AG09319 (cell line): ENCODE data around the gene CRY1.
A peak's percentile ranks its signal among the peaks of the same experiment; 100 is the strongest.

Experiments
- DNase-seq: peaks from one replicate; pipeline ENCODE4 v3.0.0-alpha.2; 2010; ENCODE audit warnings: low read depth; ENCODE audit errors: extremely low read depth
- TF ChIP-seq, protein P1 (sequence below): IDR thresholded peaks from 2 replicates; pipeline ENCODE4 v1.5.1; 2011; ENCODE audit warnings: low read depth, mild to moderate bottlenecking, inconsistent platforms, low read length, moderate library complexity

The CRY1 gene

DNA sequence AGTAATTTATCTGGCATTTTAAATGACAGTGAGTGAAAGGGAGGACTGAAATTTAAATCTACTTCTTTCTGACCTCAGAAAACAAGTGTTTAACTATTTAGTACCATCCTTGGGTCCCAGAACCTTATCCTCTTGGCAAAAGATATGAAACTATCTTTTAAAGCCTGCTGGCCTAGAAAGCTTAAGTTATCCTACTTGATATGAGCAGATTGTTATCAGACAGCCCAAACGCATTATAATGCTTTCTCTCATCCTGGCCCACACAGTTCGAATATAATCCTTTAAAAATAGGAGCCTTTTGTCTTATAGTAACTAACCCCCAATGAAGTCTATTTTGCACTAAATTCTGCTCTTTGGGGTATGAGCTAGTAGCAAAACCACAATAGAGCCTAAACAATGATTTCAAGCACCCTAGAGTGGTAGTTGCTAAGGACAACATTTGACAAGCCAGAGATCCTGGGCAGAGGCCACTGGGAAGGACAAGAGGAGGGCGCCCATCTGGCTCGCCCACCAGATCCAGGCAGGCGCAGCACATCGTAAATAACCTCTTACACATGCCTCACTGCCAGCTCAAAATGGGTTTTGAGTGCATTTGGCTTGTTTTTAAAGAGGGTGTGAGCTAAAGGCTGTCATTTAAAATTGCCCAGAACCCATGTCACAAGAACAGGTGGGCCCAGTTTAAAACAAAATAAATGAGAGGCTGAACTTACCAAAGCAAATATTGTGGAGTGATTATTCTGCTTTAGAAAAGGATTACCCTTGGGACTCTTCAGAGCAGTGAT, 37.7 kb upstream of the CRY1 start:
- no peak for DNase-seq
- TF ChIP-seq, protein P1, sequence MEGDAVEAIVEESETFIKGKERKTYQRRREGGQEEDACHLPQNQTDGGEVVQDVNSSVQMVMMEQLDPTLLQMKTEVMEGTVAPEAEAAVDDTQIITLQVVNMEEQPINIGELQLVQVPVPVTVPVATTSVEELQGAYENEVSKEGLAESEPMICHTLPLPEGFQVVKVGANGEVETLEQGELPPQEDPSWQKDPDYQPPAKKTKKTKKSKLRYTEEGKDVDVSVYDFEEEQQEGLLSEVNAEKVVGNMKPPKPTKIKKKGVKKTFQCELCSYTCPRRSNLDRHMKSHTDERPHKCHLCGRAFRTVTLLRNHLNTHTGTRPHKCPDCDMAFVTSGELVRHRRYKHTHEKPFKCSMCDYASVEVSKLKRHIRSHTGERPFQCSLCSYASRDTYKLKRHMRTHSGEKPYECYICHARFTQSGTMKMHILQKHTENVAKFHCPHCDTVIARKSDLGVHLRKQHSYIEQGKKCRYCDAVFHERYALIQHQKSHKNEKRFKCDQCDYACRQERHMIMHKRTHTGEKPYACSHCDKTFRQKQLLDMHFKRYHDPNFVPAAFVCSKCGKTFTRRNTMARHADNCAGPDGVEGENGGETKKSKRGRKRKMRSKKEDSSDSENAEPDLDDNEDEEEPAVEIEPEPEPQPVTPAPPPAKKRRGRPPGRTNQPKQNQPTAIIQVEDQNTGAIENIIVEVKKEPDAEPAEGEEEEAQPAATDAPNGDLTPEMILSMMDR = no peak

DNA sequence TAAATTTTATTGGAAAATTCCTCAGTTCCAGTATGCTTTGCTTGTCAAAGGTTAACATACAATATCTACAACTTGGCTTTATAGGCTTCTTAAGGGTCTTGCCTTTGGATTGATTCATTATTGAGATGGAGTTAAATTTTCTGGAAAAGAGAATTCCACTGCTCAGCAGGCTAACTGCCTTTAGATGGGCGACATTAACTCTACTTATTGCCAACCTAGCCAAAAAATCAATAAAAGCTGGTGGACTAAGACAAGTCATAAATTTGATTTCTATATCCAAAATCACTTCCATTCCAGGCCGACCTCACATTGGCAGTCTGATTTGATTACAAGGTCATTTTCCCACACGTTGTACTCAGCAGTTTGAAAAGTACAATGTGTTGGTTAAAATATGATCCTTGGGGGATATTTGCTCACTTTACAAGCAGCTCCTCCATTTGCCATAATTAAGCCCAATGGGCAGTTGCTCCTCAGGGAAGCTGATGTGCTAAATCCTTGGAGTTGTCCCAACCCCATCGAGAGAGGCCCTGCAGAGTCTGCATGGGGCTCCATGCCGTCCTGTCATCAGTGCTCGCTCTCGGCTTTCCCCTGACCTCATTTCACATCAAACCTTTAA, 36.1 kb upstream of the CRY1 start:
- DNase-seq = no peak
- TF ChIP-seq, protein P1 = no peak

DNA sequence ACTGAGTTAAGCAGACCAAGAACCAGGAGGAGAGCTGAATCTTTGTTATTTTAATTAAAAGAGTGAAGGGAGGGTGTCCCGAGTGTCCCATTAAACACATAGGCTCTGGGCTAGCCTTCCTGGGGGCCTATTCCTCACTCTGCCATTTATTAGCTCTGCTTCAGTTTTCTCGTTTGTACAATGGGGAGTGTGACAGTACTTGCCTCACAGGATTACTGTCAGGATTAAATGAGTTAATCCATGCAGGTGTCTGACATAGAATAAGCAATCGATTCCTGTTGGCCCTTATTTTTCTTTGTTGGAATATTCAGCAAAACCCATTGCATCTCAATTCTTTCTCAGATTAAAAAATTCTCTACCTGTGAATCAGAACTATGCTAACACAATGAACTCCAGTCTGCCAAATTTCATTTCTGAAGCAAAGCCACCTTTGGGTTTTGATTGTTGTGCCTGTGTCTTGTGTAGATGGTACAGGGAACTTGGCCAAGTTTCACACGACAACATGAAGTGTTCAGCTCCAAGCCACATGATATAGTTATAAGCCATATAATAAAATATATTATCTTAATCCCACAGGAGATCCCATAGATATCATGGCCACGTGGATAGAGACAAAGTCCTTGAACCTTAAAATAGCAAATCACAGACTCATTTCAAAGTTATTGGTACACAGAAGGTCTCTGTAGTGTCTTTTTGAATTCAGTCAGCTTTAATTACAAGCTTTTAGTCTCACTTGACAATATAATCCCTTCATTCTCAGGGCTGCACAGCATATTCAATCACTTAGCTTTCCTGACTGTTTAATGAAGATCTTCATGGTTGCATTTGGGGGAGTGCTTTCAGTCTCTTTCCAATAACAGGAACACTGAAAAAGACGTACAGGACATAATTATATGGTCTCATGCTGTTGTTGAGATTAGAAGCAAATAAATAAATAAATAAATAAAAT, 34.4 kb upstream of the CRY1 start:
- DNase-seq = no peak
- TF ChIP-seq, protein P1 = no peak

DNA sequence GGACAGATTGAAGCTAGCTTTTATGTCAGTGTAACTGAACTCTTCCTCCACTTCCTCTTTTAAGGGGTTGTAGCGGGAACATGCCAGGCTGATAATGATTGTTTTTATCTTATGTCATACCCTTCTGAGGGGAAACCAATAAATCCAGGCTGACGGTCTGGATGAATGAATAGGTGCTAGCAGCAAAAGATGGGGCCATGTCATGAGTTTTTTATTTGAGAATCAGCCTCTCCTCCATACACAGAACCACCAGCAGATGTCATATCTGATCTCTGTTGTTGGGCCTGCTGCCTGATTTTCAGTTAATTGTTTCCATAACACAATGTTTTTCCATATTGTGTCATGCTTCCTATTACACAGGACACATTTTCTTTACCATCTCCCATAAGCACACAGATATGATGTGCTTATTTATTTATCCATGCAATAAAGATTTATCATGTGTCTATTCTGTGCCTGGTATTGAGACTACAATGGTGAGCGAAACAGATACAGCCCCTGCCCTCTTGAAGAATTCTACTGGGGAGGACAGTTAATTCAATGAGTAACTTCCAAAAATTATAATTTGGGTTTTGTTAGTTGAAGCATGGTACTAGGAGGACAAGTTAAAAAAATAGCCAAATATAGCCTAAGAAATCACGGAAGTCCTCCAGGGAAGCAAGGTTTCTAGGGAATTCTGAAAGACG, 33.6 kb upstream of the CRY1 start:
- TF ChIP-seq, protein P1 = peak; percentile 46
- peak; percentile 7 for DNase-seq

DNA sequence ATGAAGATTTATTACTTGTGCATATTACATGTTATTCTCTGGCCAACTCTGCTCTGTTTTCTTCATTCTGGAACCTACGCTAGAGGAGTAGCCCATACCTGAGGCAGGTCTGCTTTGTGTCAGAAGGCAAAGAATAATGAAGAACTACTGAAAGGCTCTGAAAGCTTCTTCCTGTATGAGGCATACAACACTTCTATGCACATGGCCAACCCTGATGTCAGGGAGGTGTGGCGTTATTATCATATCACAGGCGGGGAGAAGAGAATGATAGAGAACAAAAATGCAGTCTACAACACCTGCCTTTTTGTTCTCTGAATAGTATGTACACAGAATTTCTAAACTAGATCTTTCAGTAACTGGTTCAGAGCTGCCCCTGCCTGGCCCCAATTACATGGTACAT, 32.5 kb upstream of the CRY1 start:
- DNase-seq = no peak
- TF ChIP-seq, protein P1 = no peak

DNA sequence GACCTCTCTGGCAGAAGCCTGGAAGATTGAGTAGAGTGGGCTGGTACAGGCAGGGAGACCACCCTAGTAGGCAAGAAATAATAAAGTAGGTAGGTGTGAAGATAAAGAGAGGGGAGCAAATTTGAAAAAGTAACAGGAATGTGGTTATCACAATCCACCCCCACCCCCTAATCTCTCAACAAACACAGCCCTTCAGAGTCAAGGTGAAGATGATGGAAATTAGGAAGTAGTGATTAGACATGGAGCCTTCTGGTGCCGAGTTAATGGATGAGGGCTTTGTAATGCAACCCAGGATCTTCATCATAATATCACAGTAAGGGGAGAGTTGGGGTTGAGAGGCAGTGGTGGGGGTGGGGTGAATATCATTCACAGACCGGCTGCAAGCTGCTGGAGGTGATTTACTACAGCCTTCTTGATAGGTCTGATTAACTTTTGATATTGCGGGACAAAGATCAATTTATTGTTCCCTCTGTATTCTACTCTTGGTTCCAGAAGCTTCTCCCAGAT, 29.2 kb upstream of the CRY1 start:
- TF ChIP-seq, protein P1 = no peak
- DNase-seq = no peak
